Endothelial cell of umbilical vein (primary cell): ENCODE measurements around the gene UIMC1. TPM values are rescaled to one million over a fixed set of nuclear protein-coding genes. Genes with fewer than 3 reads are reported as not detected.

ENCODE experiments used
- BruUV-seq: library from RNA; stranded (reverse); fragments of 400-500 nt; replicated peaks from 2 replicates; lab custom pipeline; 2021; lab: Mats Ljungman, UMichigan
- CTCF ChIA-PET: fragments of 300-600, 350-600 bp; sonication (Branson Sonifier 250); formaldehyde crosslinking; loops from one replicate; lab custom pipeline; 2021; ENCODE audit warnings: antibody characterized with exemption, inconsistent platforms; lab: Charles Lee
- POLR2A ChIA-PET: fragments of 300-600, 350-600 bp; sonication (Branson Sonifier 250); formaldehyde crosslinking; loops from one replicate; lab custom pipeline; 2021; ENCODE audit warnings: antibody characterized with exemption, inconsistent platforms; lab: Charles Lee
- DNase-seq: peaks from one replicate; pipeline ENCODE4 v3.0.0-alpha.2; 2011; ENCODE audit warnings: low read depth, low spot score
- FAIRE-seq: peaks from 2 replicates; lab custom pipeline; 2011; peaks lifted over from hg19 to GRCh38; lab: Jason Lieb, UNC
- H2AFZ ChIP-seq: 2 replicates; pipeline ENCODE4 v1.6.0; 2012; ENCODE audit warnings: low read depth, low read length, control low read depth, inconsistent platforms
- H3K27ac ChIP-seq: 2 replicates; pipeline ENCODE4 v1.5.1; 2011; ENCODE audit warnings: low read depth, mild to moderate bottlenecking, control low read depth, low read length, moderate library complexity; ENCODE audit not compliant: insufficient read depth
- H3K27me3 ChIP-seq, 2 experiments: 2 replicates each; pipeline versions ENCODE4 v1.6.0 to v1.6.1; 2011; ENCODE audit warnings: low read length in 2 of 2, mixed read lengths in 1 of 2; ENCODE audit not compliant: control insufficient read depth in 2 of 2, insufficient read depth in 2 of 2
- H3K36me3 ChIP-seq, 2 experiments: 2 replicates in 1 of 2; 3 replicates in 1 of 2; pipeline ENCODE4 v1.5.1; 2011; ENCODE audit warnings: low read length in 2 of 2, mild to moderate bottlenecking in 1 of 2, moderate library complexity in 1 of 2; ENCODE audit not compliant: control insufficient read depth in 2 of 2, insufficient read depth in 2 of 2; ENCODE audit errors: extremely low read depth in 1 of 2
- H3K4me1 ChIP-seq: 3 replicates; pipeline ENCODE4 v1.5.1; 2011; ENCODE audit warnings: mild to moderate bottlenecking, low read length; ENCODE audit not compliant: control insufficient read depth, insufficient read depth; ENCODE audit errors: extremely low read depth
- H3K4me2 ChIP-seq: 2 replicates; pipeline ENCODE4 v1.6.1; 2011; ENCODE audit warnings: low read length, control low read depth, mixed read lengths; ENCODE audit not compliant: insufficient read depth
- H3K4me3 ChIP-seq, 3 experiments: fragments of 200-600 bp in 1 of 3; sonication (generic), shearing (Covaris generic) in 1 of 3; replicated peaks in 1 of 3; 2 replicates each; pipeline ENCODE4 v1.5.1; 2011 to 2016; ENCODE audit warnings: control low read depth in 3 of 3, low read length in 3 of 3, mild to moderate bottlenecking in 2 of 3, inconsistent platforms in 1 of 3, low read depth in 1 of 3, moderate library complexity in 1 of 3; ENCODE audit not compliant: insufficient read depth in 1 of 3
- H3K79me2 ChIP-seq: 2 replicates; pipeline ENCODE4 v1.6.0; 2012; ENCODE audit warnings: low read length, inconsistent platforms; ENCODE audit not compliant: control insufficient read depth, insufficient read depth
- H3K9ac ChIP-seq: replicated peaks from 2 replicates; pipeline ENCODE3; 2011; ENCODE audit warnings: low read length, control low read depth; ENCODE audit not compliant: insufficient read depth; ENCODE audit errors: extremely low read depth
- H3K9me1 ChIP-seq: replicated peaks from 3 replicates; pipeline ENCODE4 v1.6.0; 2011; ENCODE audit warnings: mild to moderate bottlenecking, low read length; ENCODE audit not compliant: control insufficient read depth, insufficient read depth; ENCODE audit errors: extremely low read depth
- H3K9me3 ChIP-seq: replicated peaks from 2 replicates; pipeline ENCODE4 v1.5.1; 2012; ENCODE audit warnings: low read length, inconsistent platforms; ENCODE audit not compliant: control insufficient read depth, insufficient read depth
- H4K20me1 ChIP-seq: replicated peaks from 2 replicates; pipeline ENCODE3; 2011; ENCODE audit warnings: mild to moderate bottlenecking, low read length; ENCODE audit not compliant: control insufficient read depth, insufficient read depth; ENCODE audit errors: extremely low read depth
- EZH2 ChIP-seq: IDR thresholded peaks from 2 replicates; pipeline ENCODE4 v1.6.1; 2012; ENCODE audit warnings: borderline replicate concordance, low read depth, mild to moderate bottlenecking, moderate library complexity, low read length, inconsistent platforms; ENCODE audit not compliant: severe bottlenecking
- FOS ChIP-seq: IDR thresholded peaks from 2 replicates; pipeline ENCODE4 v1.6.1; 2011; ENCODE audit warnings: mild to moderate bottlenecking, low read length, moderate library complexity, borderline replicate concordance; ENCODE audit not compliant: insufficient read depth
- GATA2 ChIP-seq: IDR thresholded peaks from 2 replicates; pipeline ENCODE4 v1.7.0; 2011; ENCODE audit warnings: low read depth, mild to moderate bottlenecking, moderate library complexity, mixed read lengths, low read length; ENCODE audit not compliant: insufficient read length, insufficient read depth
- JUN ChIP-seq: IDR thresholded peaks from 2 replicates; pipeline ENCODE4 v1.6.1; 2011; ENCODE audit warnings: borderline replicate concordance, low read depth; ENCODE audit not compliant: insufficient read length, insufficient read depth
- MYC ChIP-seq: IDR thresholded peaks from one replicate; pipeline ENCODE4 v1.6.1; 2011; ENCODE audit warnings: mild to moderate bottlenecking, low read depth, low read length
- POLR2A ChIP-seq: IDR thresholded peaks from 2 replicates; pipeline ENCODE4 v1.6.1; 2012; ENCODE audit warnings: low read depth, mild to moderate bottlenecking, control low read depth, low read length
- POLR2AphosphoS5 ChIP-seq: IDR thresholded peaks from 2 replicates; pipeline ENCODE4 v1.6.1; 2012; ENCODE audit warnings: low read depth, mild to moderate bottlenecking, control low read depth, low read length, moderate library complexity; ENCODE audit not compliant: insufficient read depth
- dilution Hi-C: fragments of 300-500 bp; cut with MboI; formaldehyde crosslinking; loops from one replicate; pipeline ENCODE4 v1.15.0; 2019; ENCODE audit warnings: low sequenced_read_pairs; ENCODE audit not compliant: extremely low pct_ligation_motif_present
- intact Hi-C: fragments of 100-400 bp; cut with micrococcal nuclease; formaldehyde crosslinking; loops from one replicate; pipeline ENCODE4 v1.10.0; 2022
- polyA plus RNA-seq, 4 experiments: library from polyadenylated mRNA; depleted of rRNA in 3 of 4; stranded (reverse) in 3 of 4; unstranded in 1 of 4; fragments of >200 nt; gene quantifications; 2 replicates each; pipeline versions ENCODE4 v1.2.1 to v1.2.3, GENCODE V29; 2011 to 2012; ENCODE audit warnings: missing spikeins in 1 of 4
- total RNA-seq: library from RNA; stranded (reverse); gene quantifications from 2 replicates; pipeline ENCODE4 v1.2.3, GENCODE V29; 2021
- TF ChIP-seq, protein P1 (sequence below): IDR thresholded peaks from 2 replicates; pipeline ENCODE4 v1.6.1; 2011; ENCODE audit not compliant: insufficient read depth, insufficient read length
- TF ChIP-seq, protein P2 (sequence below), 2 donors: IDR thresholded peaks; 1 replicate in 1 of 2; 2 replicates in 1 of 2; pipeline ENCODE4 v1.5.1; 2011; ENCODE audit warnings: low read length in 2 of 2, mild to moderate bottlenecking in 2 of 2, moderate library complexity in 2 of 2, control low read depth in 1 of 2, inconsistent platforms in 1 of 2, low read depth in 1 of 2; ENCODE audit not compliant: insufficient read depth in 1 of 2; ENCODE audit errors: extremely low read depth in 1 of 2

UIMC1 gene
- total and polyA plus RNA-seq, 2 donors (not counting 3 experiments of a cell fraction or from before 2014, with no cell fraction given): 17.2 to 60.1 TPM

DNA sequence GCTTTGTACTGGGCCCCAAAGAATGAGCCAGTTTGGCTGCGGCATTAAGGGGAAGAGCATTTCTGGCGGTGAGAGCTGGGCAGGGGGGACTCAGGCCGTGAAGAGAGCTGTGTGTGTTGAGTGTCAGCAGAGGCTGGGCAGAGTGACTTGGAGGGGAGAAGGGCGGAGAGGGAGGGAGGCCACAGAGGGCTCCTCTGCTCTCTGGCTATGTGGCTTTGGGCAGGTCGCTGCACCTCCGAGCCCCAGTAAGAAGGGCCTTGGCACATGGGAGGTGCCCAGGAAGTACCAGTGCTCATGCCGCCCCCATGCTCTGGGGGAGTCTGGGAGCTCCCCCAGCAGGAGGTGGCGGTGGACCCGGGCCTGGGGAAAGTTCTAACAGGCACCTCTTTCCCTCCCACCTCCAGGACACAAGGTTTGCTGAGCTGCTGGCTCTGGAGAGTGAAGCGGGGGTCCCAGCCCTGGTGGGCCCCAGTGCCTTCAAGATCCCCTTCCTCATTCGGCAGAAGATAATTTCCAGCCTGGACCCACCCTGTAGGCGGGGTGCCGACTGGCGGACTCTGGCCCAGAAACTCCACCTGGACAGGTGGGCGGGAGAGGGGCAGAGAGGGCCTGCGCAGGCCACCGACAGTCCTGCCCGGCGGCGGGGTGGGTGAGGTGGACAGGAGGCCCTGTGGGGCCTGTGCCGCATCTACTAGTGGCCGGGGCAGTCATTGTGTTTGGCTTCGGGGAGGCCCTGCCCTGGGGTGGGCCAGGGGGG, 127.5 kb downstream of the UIMC1 start:
- Histone ChIP-seq H3K4me3 (no peak overlapping the region), H2AFZ (no peak overlapping the region), H3K9ac (no peak overlapping the region), H3K4me1 (no peaks in the 10 kb centered on the region), H3K9me3 (no peaks in the 10 kb centered on the region), H3K79me2 (no peaks in the 10 kb centered on the region), H3K9me1 (no peaks in the 10 kb centered on the region), H3K27ac (no peak overlapping the region), H3K36me3 (no peaks in the 10 kb centered on the region), H4K20me1 (no peaks in the 10 kb centered on the region), H3K27me3 (no peaks in the 10 kb centered on the region), H3K4me2 (no peak overlapping the region)
- intact Hi-C loops (no loop called here), dilution Hi-C loops (no loop called here)
- ChIA-PET CTCF (interaction anchor here (1.1 to 1.4 kb wide), 3 partner anchors 8 to 219 kb away, joined by 3 to 4 read pairs (median 4); no protein-coding TSS in a partner anchor), POLR2A (interaction anchor here (0.9 kb wide), 1 partner anchor 128 kb away, joined by 3 read pairs; the partner anchor contains the start of gene UIMC1)
- TF ChIP-seq POLR2AphosphoS5 (no peak), GATA2 (no peak)
- TF ChIP-seq, protein P1, sequence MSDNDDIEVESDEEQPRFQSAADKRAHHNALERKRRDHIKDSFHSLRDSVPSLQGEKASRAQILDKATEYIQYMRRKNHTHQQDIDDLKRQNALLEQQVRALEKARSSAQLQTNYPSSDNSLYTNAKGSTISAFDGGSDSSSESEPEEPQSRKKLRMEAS: no peak
- no peak for FAIRE-seq
- DNase-seq: no peak
- no TSS peak for BruUV-seq

DNA sequence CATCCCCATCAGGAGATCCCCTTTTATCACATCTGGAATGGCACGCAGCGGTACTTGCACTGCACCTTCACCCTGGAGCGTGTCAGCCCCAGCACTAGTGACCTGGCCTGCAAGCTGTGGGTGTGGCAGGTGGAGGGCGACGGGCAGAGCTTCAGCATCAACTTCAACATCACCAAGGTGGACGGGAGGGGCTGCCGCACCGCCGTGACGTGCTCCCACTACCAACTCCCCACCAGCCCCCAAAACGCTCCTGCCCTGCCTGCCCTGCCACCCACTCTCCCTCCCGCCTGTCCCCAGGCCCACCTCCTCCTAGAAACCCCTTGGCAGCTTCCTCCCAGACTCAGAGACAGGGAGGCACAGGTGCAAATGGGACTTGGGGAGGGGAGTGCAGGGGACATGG, 128.1 kb downstream of the UIMC1 start:
- Histone ChIP-seq H3K27ac (no peak overlapping the region), H3K4me2 (no peak overlapping the region), H4K20me1 (no peaks in the 10 kb centered on the region), H3K79me2 (no peaks in the 10 kb centered on the region), H3K9ac (no peak overlapping the region), H3K4me3 (no peak overlapping the region), H3K36me3 (no peaks in the 10 kb centered on the region), H3K27me3 (no peaks in the 10 kb centered on the region), H3K4me1 (no peaks in the 10 kb centered on the region), H3K9me1 (no peaks in the 10 kb centered on the region), H2AFZ (no peak overlapping the region), H3K9me3 (no peaks in the 10 kb centered on the region)
- DNase-seq (no peak), FAIRE-seq (no peak)
- dilution Hi-C loops (no loop called here), intact Hi-C loops (no loop called here)
- TF ChIP-seq GATA2 (no peak), POLR2AphosphoS5 (no peak), FOS (no peak), MYC (no peak), JUN (no peak), EZH2 (no peak), POLR2A (no peak)
- TF ChIP-seq, protein P2, sequence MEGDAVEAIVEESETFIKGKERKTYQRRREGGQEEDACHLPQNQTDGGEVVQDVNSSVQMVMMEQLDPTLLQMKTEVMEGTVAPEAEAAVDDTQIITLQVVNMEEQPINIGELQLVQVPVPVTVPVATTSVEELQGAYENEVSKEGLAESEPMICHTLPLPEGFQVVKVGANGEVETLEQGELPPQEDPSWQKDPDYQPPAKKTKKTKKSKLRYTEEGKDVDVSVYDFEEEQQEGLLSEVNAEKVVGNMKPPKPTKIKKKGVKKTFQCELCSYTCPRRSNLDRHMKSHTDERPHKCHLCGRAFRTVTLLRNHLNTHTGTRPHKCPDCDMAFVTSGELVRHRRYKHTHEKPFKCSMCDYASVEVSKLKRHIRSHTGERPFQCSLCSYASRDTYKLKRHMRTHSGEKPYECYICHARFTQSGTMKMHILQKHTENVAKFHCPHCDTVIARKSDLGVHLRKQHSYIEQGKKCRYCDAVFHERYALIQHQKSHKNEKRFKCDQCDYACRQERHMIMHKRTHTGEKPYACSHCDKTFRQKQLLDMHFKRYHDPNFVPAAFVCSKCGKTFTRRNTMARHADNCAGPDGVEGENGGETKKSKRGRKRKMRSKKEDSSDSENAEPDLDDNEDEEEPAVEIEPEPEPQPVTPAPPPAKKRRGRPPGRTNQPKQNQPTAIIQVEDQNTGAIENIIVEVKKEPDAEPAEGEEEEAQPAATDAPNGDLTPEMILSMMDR (IDR thresholded peaks at IDR 0.05; ENCODE audit: extremely low read depth in 1 of 2, insufficient read depth in 1 of 2, low read depth in 1 of 2, low read length in 2 of 2): no peak
- TF ChIP-seq, protein P1: no peak
- BruUV-seq: no TSS peak
- CTCF ChIA-PET: interaction anchor here (1.1 to 1.4 kb wide), 3 partner anchors 8 to 218 kb away, joined by 3 to 4 read pairs (median 4); no protein-coding TSS in a partner anchor
- POLR2A ChIA-PET: no interaction called here
